Stimulated activated CD8-positive, alpha-beta memory T cell treated with anti-CD3 and anti-CD28 coated beads, Interleukin-7, amount 100 ng/mL, for 48 hours (primary cell): ENCODE measurements around the gene DQX1.

Experiments
- DNase-seq, 2 donors: peaks; one replicate each; pipeline ENCODE4 v3.0.0-alpha.2; 2020; ENCODE audit warnings: low read depth in 1 of 2; ENCODE audit errors: extremely low read depth in 1 of 2

Gene DQX1

DNA sequence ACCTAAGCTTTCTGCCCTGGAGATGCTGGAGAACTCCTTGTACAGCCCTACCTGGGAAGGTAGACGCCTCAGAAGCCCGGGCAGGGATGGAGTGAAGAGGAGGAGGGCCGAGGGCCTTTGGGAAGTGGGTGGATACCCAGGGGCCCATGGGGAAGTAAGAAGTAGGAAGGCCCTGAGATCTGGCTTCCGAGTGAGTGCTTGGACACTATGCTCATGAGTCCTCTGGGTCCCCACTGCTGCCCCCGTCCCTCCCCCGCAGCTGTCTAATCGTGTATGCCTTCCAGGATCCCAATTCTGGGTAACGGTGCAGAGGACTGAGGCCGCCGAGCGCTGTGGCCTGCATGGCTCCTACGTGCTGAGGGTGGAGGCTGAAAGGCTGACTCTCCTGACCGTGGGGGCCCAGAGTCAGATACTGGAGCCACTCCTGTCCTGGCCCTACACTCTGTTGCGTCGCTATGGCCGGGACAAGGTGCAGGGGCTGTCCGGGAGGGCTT lies 29.6 kb upstream of the DQX1 start:
- DNase-seq, result no peak

DNA sequence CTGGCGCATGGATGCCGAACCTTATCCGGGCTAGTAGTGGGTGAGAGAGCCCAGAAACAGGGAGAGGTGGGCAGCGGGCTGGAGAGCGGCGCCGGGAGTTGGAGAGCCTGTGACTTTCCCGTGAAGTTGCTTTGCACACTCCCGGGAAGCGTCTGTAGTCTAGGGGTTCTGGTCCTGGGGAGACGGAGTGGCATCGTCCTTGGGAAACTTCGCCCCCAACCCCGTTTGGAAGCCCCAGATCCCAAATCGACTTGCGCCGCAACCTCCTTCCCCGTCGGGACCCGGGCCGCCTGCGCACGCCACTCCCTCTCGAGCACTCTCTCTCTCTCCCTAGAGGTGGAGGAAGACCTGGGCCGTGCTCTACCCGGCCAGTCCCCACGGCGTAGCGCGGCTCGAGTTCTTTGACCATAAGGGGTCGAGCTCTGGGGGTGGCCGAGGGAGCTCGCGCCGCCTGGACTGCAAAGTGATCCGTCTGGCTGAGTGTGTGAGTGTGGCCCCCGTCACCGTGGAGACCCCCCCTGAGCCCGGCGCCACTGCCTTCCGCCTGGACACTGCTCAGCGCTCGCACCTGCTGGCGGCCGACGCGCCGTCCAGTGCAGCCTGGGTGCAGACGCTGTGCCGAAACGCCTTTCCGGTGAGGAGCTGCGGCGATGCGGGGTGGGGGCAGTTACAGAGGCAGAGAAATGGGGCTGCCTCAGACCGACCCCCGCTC lies 28.9 kb upstream of the DQX1 start:
- no peak for DNase-seq

DNA sequence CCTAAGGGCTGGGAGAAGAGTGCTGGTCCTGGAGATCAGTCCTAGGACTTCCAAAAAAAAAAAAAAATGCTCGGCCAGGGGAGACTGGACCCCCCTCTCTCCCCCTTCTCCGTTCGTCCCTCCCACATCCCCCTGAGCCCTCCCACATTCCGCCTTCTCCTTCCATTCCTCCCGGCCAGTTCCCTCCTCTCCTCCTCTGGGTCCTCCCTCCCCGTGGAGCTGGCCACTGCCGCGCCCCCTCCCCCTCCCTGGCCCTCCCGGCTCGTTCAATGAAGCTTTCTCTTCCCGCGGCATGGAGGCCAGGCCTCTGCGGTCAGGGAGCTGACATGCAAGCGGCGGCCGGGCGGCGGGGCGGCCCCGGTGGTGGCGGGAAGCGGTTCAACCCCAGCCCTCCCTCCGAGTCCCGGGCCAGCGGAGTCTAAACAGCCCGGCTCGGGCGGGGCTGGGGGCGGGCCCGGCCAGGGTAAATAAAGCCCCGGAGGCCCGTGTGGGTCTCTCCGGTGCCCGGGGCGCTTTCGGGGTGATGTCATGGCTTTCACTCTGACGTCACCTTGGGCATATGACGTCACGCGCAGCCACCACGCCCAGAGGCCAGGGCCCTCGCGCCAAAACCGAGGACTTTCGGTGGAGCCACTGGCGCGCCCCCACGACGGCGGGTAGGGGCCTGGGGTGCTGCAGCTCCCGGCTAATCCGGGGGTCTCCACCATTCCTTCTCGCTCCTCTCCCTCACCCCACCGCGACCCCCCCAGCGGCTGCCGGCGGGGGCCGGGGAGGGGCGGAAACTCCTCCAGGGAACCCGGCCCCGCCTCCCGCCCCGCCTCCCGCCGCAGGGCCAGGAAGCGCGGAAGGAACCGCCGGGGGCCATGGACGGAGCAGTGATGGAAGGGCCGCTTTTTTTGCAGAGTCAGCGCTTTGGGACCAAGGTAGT lies 28.1 kb upstream of the DQX1 start, which contains the start of the genes DOK1 and LOXL3:
TSS of gene DOK1 (plus strand) at position 829 of the 928 bp plus-strand sequence. CDS start at position 864, 35 bp downstream.
TSS of gene LOXL3 (minus strand) at position 51 of the 928 bp plus-strand sequence. CDS start 1,308 bp downstream, outside the sequence.
- DNase-seq, result peak; percentile 60 to 77

DNA sequence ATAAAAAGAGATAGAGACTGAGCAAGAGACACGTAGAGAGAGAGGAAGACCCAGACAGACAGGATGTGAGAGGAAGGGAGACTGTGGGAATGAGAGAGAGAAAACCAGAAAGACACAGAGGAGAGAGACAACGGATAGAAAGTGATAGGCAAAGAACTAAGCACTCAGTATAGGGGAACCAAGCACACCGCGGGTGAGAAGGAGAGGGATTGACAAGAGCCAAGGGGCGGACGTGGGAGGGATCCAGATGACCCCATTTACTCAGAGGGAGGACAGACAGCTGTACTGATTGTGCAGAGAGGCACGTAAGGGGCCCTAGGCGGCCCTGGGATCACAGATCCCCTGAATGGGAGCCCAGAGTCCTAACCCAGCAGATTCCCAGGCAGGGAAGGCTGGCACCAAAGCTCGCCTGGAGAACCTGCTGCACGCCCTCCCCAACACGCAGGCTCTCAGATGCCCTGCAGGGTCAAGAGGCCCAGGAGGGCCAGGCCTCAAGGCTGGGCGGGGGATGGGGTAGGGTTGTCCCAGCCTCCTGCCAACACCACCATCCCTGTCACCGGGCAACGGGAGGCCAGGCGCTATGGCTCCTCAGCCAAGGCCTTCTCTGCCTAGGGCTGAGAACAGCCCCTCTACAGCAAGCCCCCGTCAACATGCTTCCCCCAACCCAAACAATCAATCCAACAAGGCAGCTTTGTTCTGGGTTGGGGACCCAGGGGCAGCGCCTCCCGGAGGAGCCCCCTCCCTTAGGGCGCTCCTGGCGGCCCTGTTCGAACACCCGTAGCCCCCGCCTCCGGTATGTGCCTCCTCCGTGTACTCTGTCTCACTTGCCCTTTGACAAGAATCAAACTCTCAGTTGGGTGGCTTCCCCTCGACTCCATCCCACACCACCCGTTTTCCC lies 27.1 kb upstream of the DQX1 start:
- DNase-seq, result no peak

DNA sequence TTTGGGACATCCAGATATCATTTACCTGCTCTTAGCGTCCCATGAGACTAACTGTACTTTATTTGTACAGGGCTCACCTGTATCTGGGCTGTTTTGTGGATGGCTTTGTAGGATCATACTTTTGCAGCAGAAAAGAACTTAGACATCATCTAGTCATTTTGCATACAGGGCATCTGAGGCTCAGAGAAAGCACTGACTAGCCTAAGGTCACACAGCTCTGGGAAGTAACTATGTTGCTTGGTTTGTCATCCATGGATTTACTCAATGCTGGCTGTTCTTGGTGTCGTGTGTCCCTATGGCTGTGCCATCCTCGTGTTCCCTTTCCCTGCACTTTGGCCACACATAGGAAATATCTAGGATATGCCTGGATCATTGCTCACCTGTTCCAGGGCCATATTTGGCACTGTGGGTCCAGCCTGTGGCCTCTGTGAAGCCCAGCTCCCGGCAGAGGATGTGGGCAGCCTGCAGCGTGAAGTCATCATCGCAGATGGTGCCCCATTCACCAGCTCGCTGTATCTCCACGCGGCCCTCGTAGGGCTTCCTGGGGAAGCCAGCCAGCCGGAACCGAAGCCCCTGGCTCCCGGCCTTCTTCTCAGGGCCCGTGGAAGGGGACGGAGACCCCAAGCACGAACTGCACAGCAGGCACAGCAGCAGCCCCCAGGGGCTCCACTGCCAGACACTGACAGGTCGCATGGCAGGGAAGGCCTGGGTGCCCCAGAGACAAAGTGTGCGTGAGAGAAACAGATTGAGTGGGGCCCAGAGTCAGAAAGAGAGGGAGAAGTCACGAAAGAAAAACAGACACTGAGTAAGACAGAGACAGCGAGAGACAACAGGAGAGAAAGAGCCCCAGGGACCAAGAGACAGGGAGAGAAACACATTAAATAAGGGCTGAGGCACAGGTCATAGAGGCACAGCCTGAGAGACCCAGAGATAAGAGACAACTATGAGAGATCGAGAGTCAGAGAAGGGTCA lies 26.2 kb upstream of the DQX1 start:
- no peak for DNase-seq

DNA sequence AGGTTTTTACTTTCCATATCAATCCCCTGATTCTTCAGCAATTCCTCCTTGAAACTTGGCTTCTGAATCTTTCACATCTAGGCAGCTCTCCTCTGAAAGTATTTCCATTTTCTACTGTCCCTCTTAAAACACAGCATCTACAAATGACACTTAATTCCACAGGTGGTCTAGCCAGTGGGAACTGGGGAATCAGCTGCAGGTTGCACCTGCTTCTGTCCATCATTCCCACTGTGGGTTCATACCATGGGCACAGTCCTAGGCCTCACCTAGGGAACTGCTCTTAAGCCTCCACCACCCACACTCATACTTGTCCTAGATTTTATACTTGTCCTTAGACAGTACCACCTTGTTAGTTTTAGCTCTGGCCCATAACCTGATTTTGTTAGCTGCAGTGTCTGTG lies 25.5 kb upstream of the DQX1 start:
- no peak for DNase-seq

GRCh38 chr2:74550231-74550630 lies 24.2 kb upstream of the DQX1 start:
- no peak for DNase-seq

- DNase-seq, result no peak
Measured at GRCh38 chr2:74548900-74549826, 23.1 kb upstream of the DQX1 start.

GRCh38 chr2:74548285-74548899 lies 22.4 kb upstream of the DQX1 start:
- no peak for DNase-seq

DNA sequence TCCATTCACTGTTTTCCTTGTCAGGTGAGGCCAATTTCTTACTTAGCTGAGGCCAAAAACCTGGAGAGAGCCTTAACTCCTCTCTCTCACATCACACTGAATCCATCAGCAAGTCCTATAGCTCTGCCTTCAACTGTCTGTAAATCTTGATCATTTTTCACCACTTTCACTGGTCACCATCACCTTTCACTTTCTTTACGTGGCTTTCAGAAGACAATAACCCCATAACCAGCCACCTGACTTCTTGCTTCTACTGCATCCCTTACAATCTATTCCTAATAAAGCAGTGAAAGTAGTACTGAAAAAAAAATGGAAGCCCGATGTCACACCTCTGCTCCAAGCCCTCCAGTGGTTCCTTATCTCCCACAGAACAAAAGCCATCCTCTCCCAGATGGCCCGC lies 20.0 kb upstream of the DQX1 start:
- no peak for DNase-seq

- no peak for DNase-seq
Measured at GRCh38 chr2:74544634-74545033, 18.6 kb upstream of the DQX1 start.

DNA sequence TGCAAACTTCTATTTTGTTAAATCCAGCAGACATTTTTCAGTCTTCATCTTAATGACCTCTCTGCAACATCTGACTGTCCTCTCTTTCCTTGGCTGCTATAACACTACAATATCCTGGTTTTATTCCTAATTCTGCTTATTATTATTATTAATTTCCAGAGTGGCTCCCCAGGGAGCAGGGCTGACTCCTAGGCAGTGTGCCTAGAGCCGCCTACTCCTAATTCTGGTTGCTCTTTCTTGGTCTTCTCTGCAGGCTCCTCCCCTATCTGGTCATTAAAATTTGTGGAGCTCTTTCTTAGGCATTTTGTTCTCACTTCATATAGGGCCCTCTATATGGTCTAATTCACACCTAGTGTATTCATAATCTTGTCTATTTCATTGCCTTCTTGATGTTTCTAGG lies 16.9 kb upstream of the DQX1 start:
- no peak for DNase-seq

DNA sequence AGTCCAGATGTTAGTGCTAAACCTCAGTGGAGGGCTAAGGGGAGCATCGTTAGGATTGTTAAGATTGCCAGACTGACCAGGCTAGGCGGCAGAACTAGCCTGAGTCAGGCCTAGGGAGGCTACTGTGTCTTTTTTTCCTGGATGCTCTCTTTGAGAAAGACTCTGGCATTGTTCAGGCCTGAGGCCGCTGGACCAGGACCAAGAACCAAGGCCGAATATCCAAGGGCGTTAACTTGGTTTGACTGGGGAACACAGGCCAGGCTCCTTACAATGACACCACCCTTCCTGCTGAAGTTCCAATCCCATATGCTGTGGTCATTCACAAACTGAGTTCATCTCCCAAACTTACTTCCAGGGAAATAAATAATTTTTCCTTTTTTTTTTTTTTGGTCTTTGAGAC lies 14.3 kb upstream of the DQX1 start:
- no peak for DNase-seq

DNA sequence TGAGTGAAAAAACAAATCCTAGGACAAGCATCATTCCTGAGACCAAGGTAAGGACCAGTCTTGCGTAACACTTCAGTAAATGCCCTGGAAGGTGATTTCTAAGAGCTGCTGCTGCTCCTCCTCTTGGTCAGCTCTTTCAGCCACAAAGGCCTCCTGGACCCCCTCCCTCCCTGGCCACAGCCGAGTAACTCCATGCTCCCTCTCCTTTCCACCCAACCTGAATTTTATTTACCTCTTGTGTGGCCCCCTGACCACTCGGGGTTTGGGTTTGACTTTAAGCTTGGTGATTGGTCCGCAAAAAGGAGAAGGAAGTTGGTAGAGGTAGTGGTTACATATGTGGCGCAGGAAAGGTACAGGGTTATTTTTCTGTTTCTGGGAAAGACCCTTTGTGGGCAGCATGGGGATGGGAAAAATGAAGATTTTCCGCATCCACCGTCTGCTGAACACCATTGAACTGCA lies 12.9 kb upstream of the DQX1 start:
- no peak for DNase-seq

GRCh38 chr2:74537140-74537539 lies 11.1 kb upstream of the DQX1 start:
- DNase-seq, result no peak

DNA sequence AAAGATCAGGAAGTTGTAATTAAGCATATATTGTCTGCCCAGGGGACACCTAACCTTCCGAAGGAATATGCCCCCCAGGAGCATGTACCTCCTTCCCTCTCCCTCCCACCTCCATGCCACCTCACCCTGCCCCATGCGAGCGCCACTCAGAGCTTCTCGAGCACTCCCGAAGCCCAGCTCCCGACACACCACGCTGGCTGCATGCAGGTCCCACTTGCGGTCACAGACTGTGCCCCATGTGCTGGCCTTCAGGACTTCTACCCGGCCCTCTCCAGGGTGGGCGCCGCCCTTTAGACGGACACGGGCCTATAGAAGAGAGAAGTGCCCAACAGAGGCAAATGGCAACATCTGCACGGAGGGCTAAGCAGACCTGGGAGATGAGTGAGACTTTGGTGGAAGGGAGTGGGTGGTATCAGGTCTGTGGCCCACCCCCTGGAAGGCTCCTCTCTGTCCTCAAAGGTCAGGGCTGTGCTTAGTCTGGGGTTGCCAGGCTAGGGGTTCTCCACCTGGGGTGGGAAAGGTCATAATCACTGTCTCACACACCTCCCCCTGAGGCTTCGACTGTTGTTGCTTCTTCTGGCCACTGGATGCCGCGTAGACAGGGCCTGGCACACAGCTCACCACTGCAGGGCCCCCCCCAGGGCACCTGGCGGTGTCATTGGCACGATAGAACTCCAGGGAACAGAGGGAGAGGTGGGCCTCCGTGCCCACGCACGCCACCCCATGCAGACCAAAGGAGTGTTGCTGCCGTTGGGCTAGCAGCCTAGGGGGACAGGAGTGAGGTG lies 10.3 kb upstream of the DQX1 start:
- no peak for DNase-seq

- no peak for DNase-seq
Measured at GRCh38 chr2:74535440-74535965, 9.5 kb upstream of the DQX1 start.
